ENCODE data around the gene MAG. TPM values are rescaled to one million over a fixed set of nuclear protein-coding genes. Genes with fewer than 3 reads are reported as not detected.

Gene MAG
- total and polyA plus RNA-seq, 2 of the 13 experiments (the other 11 are each of a cell fraction or from before 2014, with no cell fraction given) = 0.20 to 1.3 TPM

- POLR2A ChIA-PET = no interaction called here
- no peaks in the 10 kb centered on the region for H3K27me3 ChIP-seq (ENCODE audit: control insufficient read depth in 1 of 2, insufficient read depth in 2 of 2, low read length in 2 of 2)
- no peaks in the 10 kb centered on the region for H3K79me2 ChIP-seq (ENCODE audit: insufficient read depth, low read length)
- WGBS (ENCODE audit: low lambda C conversion rate) = 88% methylated on average over 12 of the region's 12 CpGs
- no peaks in the 10 kb centered on the region for H4K20me1 ChIP-seq (ENCODE audit: insufficient read depth, low read length)
- no peak overlapping the region for H3K27ac ChIP-seq (ENCODE audit: extremely low read length, insufficient read depth, low read length)
- no peaks in the 10 kb centered on the region for H3K9me3 ChIP-seq (ENCODE audit: low read length)
- in situ Hi-C loops (cut with HindIII; ENCODE audit: extremely low pct_ligation_motif_present, low pct_unique_long_range_greater_than_20kb) = no loop called here
- H2AFZ ChIP-seq (ENCODE audit: low read length) = no peak overlapping the region
- no peak for ATAC-seq
- H3K36me3 ChIP-seq (replicated peaks in 1 of 2; ENCODE audit: control insufficient read depth in 1 of 2, insufficient read depth in 2 of 2, low read length in 2 of 2) = no peaks in the 10 kb centered on the region
- CTCF ChIA-PET (ENCODE audit: low intra/inter-chr PET ratio, low total read pairs) = no interaction called here
- no peak overlapping the region for H3K9ac ChIP-seq (ENCODE audit: insufficient read depth, low read depth, low read length)
- FAIRE-seq = no peak
- intact Hi-C loops (cut with micrococcal nuclease; ENCODE audit: unreplicated experiment) = no loop called here
- H3K4me1 ChIP-seq (ENCODE audit: insufficient read depth, low read length) = peaks cover 10% of the 10 kb centered on the region
- BruUV-seq (replicated peaks) = no TSS peak
- H3K4me2 ChIP-seq (ENCODE audit: low read depth, low read length) = no peak overlapping the region
- H3K4me3 ChIP-seq (replicated peaks in 1 of 3; ENCODE audit: insufficient read depth in 1 of 3, low read depth in 2 of 3, low read length in 3 of 3) = no peak overlapping the region
- DNase-seq (ENCODE audit: low spot score) = no peak
- TF ChIP-seq, protein P1, sequence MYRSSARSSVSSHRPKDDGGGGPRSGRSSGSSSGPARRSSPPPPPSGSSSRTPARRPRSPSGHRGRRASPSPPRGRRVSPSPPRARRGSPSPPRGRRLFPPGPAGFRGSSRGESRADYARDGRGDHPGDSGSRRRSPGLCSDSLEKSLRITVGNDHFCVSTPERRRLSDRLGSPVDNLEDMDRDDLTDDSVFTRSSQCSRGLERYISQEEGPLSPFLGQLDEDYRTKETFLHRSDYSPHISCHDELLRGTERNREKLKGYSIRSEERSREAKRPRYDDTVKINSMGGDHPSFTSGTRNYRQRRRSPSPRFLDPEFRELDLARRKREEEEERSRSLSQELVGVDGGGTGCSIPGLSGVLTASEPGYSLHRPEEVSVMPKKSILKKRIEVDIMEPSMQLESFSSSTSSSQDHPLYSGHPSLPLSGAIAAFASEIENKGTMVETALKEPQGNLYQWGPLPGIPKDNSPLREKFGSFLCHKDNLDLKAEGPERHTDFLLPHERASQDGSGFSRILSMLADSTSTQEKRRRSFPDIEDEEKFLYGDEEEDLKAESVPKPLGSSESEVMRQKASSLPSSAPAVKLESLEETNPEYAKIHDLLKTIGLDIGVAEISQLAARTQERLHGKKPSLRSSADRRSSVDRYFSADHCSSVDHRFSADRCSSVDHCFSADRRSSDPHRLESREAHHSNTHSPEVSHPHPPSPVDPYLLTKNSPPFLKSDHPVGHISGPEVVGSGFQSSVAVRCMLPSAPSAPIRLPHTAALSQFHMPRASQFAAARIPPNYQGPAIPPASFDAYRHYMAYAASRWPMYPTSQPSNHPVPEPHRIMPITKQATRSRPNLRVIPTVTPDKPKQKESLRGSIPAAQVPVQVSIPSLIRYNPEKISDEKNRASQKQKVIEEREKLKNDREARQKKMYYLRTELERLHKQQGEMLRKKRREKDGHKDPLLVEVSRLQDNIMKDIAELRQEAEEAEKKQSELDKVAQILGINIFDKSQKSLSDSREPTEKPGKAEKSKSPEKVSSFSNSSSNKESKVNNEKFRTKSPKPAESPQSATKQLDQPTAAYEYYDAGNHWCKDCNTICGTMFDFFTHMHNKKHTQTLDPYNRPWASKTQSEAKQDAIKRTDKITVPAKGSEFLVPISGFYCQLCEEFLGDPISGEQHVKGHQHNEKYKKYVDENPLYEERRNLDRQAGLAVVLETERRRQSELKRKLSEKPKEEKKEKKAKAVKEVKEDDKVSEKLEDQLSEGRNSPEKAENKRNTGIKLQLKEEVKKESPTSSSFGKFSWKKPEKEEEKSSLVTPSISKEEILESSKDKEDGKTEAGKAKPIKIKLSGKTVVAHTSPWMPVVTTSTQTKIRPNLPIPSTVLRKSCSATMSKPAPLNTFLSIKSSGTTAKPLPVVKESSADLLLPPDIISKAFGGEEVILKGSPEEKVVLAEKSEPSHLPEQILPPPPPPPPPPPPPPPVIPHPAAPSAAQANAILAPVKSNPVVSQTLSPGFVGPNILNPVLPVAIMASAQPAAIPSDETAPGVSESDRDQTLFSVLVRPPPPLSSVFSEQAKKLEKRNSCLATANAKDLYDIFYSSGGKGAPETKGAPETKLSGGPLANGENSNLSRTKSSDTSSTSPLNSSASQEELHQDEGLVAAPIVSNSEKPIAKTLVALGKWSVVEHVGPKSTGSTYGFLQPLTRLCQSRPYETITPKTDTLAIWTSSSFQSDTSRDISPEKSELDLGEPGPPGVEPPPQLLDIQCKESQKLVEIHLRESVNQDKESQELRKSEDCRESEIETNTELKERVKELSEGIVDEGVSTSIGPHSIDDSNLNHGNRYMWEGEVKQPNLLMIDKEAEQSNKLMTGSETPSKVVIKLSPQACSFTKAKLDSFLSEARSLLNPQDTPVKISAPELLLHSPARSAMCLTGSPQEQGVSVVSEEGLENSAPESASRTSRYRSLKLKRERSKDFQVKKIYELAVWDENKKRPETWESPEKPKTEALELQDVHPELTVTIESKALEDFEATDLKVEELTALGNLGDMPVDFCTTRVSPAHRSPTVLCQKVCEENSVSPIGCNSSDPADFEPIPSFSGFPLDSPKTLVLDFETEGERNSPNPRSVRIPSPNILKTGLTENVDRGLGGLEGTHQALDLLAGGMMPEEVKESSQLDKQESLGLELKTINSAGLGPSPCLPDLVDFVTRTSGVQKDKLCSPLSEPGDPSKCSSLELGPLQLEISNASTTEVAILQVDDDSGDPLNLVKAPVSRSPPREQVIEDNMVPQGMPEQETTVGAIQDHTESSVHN (CRISPR knock-in tag; IDR thresholded peaks at IDR 0.05) = no peak
- TF ChIP-seq, protein P2, sequence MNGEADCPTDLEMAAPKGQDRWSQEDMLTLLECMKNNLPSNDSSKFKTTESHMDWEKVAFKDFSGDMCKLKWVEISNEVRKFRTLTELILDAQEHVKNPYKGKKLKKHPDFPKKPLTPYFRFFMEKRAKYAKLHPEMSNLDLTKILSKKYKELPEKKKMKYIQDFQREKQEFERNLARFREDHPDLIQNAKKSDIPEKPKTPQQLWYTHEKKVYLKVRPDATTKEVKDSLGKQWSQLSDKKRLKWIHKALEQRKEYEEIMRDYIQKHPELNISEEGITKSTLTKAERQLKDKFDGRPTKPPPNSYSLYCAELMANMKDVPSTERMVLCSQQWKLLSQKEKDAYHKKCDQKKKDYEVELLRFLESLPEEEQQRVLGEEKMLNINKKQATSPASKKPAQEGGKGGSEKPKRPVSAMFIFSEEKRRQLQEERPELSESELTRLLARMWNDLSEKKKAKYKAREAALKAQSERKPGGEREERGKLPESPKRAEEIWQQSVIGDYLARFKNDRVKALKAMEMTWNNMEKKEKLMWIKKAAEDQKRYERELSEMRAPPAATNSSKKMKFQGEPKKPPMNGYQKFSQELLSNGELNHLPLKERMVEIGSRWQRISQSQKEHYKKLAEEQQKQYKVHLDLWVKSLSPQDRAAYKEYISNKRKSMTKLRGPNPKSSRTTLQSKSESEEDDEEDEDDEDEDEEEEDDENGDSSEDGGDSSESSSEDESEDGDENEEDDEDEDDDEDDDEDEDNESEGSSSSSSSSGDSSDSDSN (CRISPR knock-in tag; IDR thresholded peaks at IDR 0.05) = no peak
- TF ChIP-seq MAFK (conservative IDR thresholded peaks at IDR 0.05 in 1 of 2, IDR thresholded peaks at IDR 0.05 in 1 of 2; ENCODE audit: low read length in 2 of 2) (no peak), GMEB2 (CRISPR knock-in tag; IDR thresholded peaks at IDR 0.05; ENCODE audit: low read depth) (no peak), PAF1 (CRISPR knock-in tag; IDR thresholded peaks at IDR 0.05) (no peak), ZNF704 (CRISPR knock-in tag; IDR thresholded peaks at IDR 0.05; ENCODE audit: borderline replicate concordance) (no peak), CREM (IDR thresholded peaks at IDR 0.05) (no peak), CREM (CRISPR knock-in tag; IDR thresholded peaks at IDR 0.05) (no peak)
- TF ChIP-seq, protein P3, sequence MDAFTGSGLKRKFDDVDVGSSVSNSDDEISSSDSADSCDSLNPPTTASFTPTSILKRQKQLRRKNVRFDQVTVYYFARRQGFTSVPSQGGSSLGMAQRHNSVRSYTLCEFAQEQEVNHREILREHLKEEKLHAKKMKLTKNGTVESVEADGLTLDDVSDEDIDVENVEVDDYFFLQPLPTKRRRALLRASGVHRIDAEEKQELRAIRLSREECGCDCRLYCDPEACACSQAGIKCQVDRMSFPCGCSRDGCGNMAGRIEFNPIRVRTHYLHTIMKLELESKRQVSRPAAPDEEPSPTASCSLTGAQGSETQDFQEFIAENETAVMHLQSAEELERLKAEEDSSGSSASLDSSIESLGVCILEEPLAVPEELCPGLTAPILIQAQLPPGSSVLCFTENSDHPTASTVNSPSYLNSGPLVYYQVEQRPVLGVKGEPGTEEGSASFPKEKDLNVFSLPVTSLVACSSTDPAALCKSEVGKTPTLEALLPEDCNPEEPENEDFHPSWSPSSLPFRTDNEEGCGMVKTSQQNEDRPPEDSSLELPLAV (CRISPR knock-in tag; conservative IDR thresholded peaks at IDR 0.05; ENCODE audit: low read depth) = no peak
Measured at GRCh38 chr19:35332817-35333216, 40.9 kb downstream of the MAG start.
